ENCODE results near the gene FIBCD1. TPM values are rescaled to one million over a fixed set of nuclear protein-coding genes. Genes with fewer than 3 reads are reported as not detected.
"Not testable (repeated sequence)": the region's sequence is repeated elsewhere in the genome, so short reads cannot be mapped to it uniquely, and the experiment has no call there.

FIBCD1 gene
- total RNA-seq, 1 experiment from 2014 or later = 1.4 TPM

GRCh38 chr9:130956636-130957450 is 17.8 kb upstream of the FIBCD1 start:
- no peaks in the 10 kb centered on the region for H3K27me3 Mint-ChIP-seq (ENCODE audit: unreplicated experiment)
- H3K4me3 Mint-ChIP-seq (ENCODE audit: low read depth, unreplicated experiment) = no peak overlapping the region
- DNase-seq = no peak
- peaks cover 10% of the 10 kb centered on the region for H3K36me3 Mint-ChIP-seq (ENCODE audit: insufficient read depth, unreplicated experiment)
- peaks cover 2% of the 10 kb centered on the region for H3K4me1 Mint-ChIP-seq (ENCODE audit: low read depth, unreplicated experiment)
- H3K9me3 Mint-ChIP-seq (ENCODE audit: low read depth, unreplicated experiment) = peaks cover 4% of the 10 kb centered on the region
- intact Hi-C loops (cut with micrococcal nuclease; ENCODE audit: unreplicated experiment) = no loop called here
- no TSS peak for BruUV-seq (replicated peaks)
- H3K27ac Mint-ChIP-seq (ENCODE audit: unreplicated experiment) = no peak overlapping the region
- CTCF ChIA-PET = no interaction called here
- no peak for TF ChIP-seq CTCF (IDR thresholded peaks at IDR 0.05; ENCODE audit: unreplicated experiment)

DNA sequence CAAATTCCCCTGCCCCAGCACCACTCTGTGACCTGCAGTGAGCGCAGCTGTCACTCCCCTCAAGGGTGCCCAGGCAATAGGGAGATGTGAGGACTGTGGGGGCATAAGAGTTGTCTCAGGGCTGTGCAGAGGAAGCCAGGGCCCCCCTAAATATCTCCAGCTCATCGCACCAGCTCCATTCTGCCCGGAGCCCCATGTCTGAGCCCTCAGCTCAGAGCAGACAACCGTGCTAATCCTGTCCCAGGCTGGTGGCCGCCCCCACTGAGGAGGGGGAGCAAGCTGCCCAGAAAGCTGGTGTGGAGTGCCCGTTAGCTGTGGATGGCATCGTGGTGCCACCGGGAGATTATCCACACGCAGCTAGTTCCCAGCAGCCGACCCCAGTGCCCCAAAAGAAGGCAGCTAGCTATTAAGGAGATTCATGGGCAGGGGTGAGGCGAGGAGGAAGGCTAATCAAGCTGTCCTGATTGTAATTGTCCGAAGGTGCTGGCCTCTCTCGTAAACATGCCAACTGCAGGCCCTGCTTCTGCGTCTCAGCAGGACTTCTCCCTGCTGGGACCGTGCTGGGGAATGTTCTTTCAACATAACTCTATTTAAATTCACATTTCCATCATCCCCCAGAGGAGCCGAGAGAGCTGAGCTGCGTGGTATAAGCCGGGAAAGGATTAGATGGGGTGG is 17.0 kb upstream of the FIBCD1 start:
- H3K27ac Mint-ChIP-seq (ENCODE audit: unreplicated experiment) = no peak overlapping the region
- BruUV-seq (replicated peaks) = no TSS peak

GRCh38 chr9:130954925-130955324 is 15.9 kb upstream of the FIBCD1 start:
- CTCF ChIA-PET; H3K4me1 Mint-ChIP-seq (ENCODE audit: low read depth, unreplicated experiment); DNase-seq; intact Hi-C loops (cut with micrococcal nuclease; ENCODE audit: unreplicated experiment); H3K36me3 Mint-ChIP-seq (ENCODE audit: insufficient read depth, unreplicated experiment); H3K9me3 Mint-ChIP-seq (ENCODE audit: low read depth, unreplicated experiment); BruUV-seq (replicated peaks); H3K27ac Mint-ChIP-seq (ENCODE audit: unreplicated experiment); H3K4me3 Mint-ChIP-seq (ENCODE audit: low read depth, unreplicated experiment): not testable (repeated sequence)
- H3K27me3 Mint-ChIP-seq (ENCODE audit: unreplicated experiment) = peaks cover 16% of the 10 kb centered on the region

More for the DNA sequence above, 17.0 kb upstream of the FIBCD1 start:
- Mint-ChIP-seq H3K27me3 (ENCODE audit: unreplicated experiment) (peaks cover 5% of the 10 kb centered on the region), H3K9me3 (ENCODE audit: low read depth, unreplicated experiment) (peaks cover 4% of the 10 kb centered on the region), H3K4me3 (ENCODE audit: low read depth, unreplicated experiment) (no peak overlapping the region), H3K36me3 (ENCODE audit: insufficient read depth, unreplicated experiment) (peaks cover 10% of the 10 kb centered on the region), H3K4me1 (ENCODE audit: low read depth, unreplicated experiment) (no peaks in the 10 kb centered on the region)
- intact Hi-C loops (cut with micrococcal nuclease; ENCODE audit: unreplicated experiment) = no loop called here
- CTCF ChIA-PET = no interaction called here
- no peak for TF ChIP-seq CTCF (IDR thresholded peaks at IDR 0.05; ENCODE audit: unreplicated experiment)
- DNase-seq = no peak

DNA sequence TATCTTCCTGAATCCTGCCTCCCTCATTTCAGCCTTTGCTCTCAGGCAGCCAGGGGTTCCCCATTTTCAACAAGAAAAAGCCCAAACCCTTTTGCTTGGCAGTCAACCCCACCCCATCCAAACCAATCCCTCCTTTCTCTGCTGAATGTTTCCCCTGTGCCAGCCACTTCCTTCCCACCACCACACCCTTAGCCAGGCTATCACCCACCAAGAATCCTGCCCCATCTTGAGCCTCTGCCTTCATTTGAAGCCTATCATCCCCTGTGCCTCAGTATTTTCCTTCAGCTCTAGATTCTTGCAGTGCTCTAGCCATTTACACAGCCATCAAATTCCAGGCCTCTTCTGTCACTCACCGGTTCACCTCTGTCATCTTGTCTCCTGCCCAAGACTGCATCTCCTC is 15.3 kb upstream of the FIBCD1 start:
- intact Hi-C loops (cut with micrococcal nuclease; ENCODE audit: unreplicated experiment) = no loop called here
- no peak for DNase-seq
- TF ChIP-seq CTCF (IDR thresholded peaks at IDR 0.05; ENCODE audit: unreplicated experiment) = no peak

More for the DNA sequence above, 15.3 kb upstream of the FIBCD1 start:
- Mint-ChIP-seq H3K27ac (ENCODE audit: unreplicated experiment) (no peak overlapping the region), H3K9me3 (ENCODE audit: low read depth, unreplicated experiment) (peaks cover 4% of the 10 kb centered on the region), H3K36me3 (ENCODE audit: insufficient read depth, unreplicated experiment) (peaks cover 8% of the 10 kb centered on the region), H3K4me3 (ENCODE audit: low read depth, unreplicated experiment) (no peak overlapping the region), H3K27me3 (ENCODE audit: unreplicated experiment) (peaks cover 23% of the 10 kb centered on the region), H3K4me1 (ENCODE audit: low read depth, unreplicated experiment) (peaks cover under 1% of the 10 kb centered on the region)
- no TSS peak for BruUV-seq (replicated peaks)
- CTCF ChIA-PET = no interaction called here

Data from Calu3 (cell line).